Activated CD8-positive, alpha-beta memory T cell treated with anti-CD3 and anti-CD28 coated beads for 36 hours (primary cell): ENCODE data around the gene AK1. TPM values are rescaled to one million over a fixed set of nuclear protein-coding genes. Genes with fewer than 3 reads are reported as not detected.
"Not testable (repeated sequence)": the region's sequence is repeated elsewhere in the genome, so short reads cannot be mapped to it uniquely, and the experiment has no call there.

Source experiments
- CTCF ChIA-PET: fragments of 350-600 bp; sonication (Branson Sonifier 250); formaldehyde crosslinking; loops from one replicate; lab custom pipeline; 2021; ENCODE audit warnings: antibody characterized with exemption; lab: Charles Lee
- POLR2A ChIA-PET: fragments of 350-600 bp; sonication (Branson Sonifier 250); formaldehyde crosslinking; loops from one replicate; lab custom pipeline; 2021; ENCODE audit warnings: antibody characterized with exemption; lab: Charles Lee
- total RNA-seq, 2 experiments: library from RNA; stranded (reverse); gene quantifications; one replicate each; pipeline ENCODE4 v1.2.3, GENCODE V29; 2021

AK1 gene
- total RNA-seq, 2 experiments from 2014 or later: 11.6 to 12.6 TPM

DNA sequence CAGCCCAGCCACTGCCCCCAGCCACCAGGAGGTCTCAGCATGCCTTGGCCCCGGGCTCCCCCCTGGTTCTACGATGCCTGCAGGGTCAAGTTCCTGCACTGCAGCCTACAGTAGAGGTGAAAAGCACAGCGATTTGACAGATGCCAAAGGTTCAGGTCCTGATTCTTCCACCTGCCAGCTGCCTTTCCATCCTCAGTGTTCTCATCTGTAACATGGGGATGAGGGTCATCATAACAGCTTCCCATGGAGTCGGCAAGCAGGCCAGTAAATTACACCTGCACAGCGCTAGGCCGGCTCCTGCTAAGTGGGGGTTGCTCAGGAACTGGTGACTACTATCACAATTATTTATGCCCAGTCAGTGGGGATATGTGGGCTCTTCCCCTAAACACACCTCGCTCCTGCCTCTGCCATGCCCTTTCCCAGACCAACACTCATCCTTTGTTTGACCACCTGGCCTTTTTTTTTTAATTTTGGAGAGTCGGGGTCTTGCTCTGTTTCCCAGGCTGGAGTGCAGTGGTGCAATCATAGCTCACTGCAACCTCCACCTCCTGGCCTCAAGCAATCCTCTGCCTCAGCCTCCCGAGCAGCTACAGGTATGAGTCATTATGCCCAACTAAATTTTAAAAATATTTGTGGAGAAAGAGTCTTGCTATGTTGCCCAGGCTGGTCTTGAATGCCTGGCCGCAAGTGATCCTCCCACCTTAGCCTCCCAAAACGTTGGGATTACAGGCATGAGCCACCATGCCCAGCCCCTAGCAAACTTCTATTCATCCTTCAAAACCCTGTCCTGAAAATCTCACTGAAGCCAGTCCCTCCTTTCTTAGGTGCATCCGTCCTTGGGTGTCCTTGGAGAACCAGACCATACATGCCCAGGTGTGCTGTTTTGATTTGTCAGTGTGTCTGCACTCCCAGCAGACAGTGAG is 29.4 kb downstream of the AK1 start:
- ChIA-PET CTCF (interaction anchor here (0.6 to 1.6 kb wide), 3 partner anchors 73 to 138 kb away, joined by 3 to 5 read pairs (median 3); partner anchors contain the start of gene TOR2A), POLR2A (no interaction called here)

DNA sequence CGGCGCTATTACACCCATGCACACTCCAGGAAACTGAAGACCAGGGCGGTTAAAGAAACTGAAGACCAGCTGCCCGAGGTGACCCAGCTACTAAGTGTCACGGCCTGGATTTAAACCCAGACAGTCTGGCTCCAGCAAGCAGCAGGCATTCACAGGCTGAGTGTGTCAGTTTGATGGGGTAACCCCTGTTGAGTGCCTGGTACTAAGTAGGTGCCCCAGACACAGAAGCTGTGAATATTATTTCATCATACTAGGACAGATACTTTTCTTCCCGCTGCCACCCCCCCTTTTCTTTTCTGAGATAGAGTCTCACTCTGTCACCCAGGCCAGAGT is 30.3 kb downstream of the AK1 start:
- CTCF ChIA-PET: interaction anchor here (1.3 to 1.6 kb wide), 2 partner anchors 74 to 112 kb away, joined by 3 to 5 read pairs; partner anchors contain the start of gene TOR2A
- POLR2A ChIA-PET: no interaction called here

DNA sequence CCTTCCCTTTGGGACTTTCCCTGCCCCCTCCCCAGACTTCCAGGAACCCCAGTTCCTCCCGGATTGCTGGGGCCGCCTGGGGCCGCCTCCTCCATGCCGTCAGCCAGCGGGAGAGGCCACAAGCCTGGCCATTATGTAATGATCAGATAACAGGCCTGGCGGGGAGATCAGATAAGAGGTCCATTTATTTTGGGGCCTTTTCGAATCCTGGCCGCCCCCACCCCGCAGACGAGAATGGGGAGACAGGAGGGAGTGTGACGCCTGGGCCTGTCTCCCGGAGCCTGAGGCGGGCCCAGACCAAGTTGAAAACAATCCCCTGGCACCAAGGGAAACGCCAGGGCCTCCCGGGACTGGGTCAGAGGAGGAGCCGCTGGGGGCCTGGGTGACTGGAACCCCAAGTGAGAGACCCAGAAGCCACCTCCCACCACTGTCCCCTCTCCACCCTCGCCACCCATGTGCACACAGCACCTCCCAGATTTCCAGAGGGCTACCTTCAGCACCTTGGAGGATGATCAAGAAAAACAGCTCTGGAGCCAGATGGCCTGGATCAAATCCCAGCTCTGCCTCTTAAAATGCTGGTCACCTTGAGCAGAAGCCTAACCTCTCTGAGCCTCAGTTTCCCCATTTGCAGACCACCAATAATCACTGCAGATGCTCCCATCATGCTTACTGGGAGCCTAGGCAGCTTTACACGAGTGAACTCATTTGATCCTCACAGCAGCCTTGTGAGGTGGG is 30.9 kb downstream of the AK1 start:
- ChIA-PET CTCF (interaction anchor here (1.3 to 1.6 kb wide), 2 partner anchors 75 to 112 kb away, joined by 3 to 5 read pairs; partner anchors contain the start of gene TOR2A), POLR2A (no interaction called here)

DNA sequence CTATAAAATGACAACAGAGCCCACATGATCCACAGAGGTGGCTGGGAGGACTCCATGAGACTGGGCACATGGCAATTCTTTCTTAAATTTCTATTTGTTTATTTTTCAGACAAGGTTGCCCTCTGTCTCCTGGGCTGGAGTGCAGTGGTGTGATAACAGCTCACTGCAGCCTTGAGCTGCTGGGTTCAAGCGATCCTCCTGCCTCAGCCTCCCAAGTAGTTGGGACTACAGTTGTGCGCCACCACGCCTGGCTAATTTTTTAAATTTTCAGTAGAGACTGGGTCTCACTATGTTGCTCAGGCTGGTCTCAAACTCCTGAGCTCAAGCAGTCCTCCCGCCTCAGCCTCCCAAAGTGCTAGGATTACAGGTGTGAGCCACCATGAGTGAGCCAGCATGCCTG is 31.9 kb downstream of the AK1 start:
- POLR2A ChIA-PET: not testable (repeated sequence)
- CTCF ChIA-PET: interaction anchor here (0.6 kb wide), 1 partner anchor 35 kb away, joined by 3 read pairs; no protein-coding TSS in a partner anchor

DNA sequence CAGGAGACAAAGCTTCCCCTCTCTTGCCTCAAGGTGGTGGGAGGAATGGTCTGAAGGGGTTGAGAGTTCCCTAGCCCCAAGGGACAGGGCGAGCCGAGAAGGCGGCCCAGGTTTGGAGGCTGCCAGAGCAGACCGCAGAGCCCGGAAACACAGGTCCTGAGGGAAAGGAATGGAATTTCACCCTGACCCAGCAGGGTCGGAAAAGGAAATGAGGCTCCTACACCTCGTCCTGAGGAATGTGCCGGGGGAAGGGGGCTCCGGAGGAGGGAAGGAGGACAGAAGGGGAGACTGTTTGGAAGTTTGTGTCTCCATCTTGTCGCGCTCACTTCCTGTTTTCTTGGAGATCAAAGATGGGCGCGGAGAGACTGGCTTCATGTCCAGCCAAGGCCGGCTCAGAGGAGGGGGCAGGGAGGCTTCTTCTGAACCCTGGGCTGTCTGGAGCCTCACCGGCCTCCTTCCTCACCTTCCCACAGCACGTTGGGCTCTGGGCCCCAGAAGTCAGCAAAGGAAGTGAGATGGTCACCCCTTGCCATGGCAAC is 32.6 kb downstream of the AK1 start:
- ChIA-PET POLR2A (interaction anchor here (0.6 kb wide), 1 partner anchor 69 kb away, joined by 5 read pairs; no protein-coding TSS in a partner anchor), CTCF (no interaction called here)

DNA sequence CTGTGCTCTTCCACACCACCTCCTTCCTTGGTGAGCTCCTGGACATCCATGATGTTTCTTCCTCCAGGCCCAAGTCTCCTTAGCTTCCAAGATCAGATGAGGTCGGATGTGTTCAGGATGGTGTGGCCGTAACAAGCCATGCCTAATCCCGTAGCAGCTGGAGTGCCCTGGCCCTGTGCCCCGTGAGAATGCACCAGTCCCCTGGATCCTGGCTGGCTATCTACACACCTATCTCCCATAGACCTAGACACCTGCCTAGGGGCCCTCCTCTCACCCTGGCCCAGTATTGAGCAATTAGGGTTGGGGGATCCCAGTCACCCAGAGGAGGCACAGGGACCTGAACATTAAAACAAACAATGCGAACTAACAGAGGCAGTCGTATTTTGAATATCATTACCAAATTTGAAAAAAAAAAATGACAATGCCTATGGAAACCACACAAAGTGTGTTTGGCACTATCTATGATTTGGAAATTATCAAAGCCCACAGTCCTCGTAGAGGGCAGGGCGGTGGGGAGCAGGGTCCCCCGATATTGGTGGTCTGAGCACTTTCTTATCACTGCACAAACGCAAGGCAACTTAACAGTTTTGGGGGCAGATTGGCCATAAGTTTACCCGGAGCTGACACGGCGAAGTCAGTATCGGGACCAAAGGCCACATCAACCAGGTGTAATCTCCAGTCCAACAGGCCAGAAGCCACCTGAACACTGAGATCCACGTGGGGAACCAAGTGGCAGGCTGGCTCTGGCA is 36.2 kb downstream of the AK1 start:
- POLR2A ChIA-PET: no interaction called here
- CTCF ChIA-PET: interaction anchor here (0.9 to 1.0 kb wide), 2 partner anchors 28 to 29 kb away, joined by 3 read pairs; no protein-coding TSS in a partner anchor

DNA sequence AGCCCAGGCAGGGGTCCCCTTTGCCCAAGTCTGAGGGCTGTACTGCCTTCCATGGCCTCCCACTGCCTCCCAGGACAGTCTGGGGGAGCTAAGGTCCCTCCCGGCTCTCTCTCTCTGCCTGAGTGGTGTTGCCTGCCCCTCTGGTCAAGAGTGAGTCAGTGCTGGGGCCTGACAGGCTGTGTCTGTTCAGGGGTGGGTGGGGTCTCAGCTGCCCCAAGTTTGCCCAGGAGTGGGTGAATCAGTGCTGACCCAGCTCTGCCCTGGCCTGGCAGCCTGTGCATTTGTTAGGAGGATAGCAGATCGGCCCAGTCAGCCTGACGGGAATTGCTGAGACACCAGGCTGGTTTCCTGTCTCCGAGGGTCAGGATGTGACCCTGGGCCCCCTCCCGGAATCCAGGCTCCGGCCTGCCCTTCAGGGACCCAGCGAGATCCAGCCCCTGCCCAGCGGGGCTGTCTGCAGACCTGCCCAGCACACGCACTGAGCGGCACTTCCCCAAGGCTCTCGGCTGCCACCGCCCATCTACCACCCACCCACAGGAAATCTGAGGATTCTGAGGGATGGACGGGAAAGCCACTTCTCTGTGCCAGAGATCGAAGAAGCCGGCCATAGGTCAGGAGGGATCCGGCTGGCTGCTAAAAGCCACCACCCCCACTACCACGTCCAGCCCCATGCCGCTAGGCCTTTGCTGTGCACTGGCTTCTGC is 38.9 kb downstream of the AK1 start:
- CTCF ChIA-PET: no interaction called here
- POLR2A ChIA-PET: no interaction called here

DNA sequence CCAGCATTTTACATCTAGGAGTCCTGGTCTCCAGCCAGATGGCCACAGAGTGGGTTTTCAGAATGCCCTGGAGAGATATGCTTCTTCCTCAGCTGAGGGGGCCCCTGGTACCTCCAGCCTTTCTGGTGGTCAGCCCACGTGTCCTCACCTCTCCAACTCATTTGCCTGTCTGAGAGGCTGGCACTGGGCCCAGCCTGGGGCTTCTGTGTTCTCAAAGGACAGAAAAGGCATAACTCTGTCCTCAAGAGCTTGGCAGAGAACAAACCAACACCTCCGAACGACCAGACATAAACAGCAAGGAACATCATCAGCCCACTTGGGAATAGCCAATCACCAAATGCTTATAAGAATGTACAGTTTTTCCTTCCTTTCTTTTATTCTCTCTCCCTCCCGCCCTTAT is 40.1 kb downstream of the AK1 start:
- ChIA-PET POLR2A (no interaction called here), CTCF (interaction anchor here (0.6 to 2.2 kb wide), 2 partner anchors 13 to 32 kb away, joined by 4 read pairs; no protein-coding TSS in a partner anchor)

DNA sequence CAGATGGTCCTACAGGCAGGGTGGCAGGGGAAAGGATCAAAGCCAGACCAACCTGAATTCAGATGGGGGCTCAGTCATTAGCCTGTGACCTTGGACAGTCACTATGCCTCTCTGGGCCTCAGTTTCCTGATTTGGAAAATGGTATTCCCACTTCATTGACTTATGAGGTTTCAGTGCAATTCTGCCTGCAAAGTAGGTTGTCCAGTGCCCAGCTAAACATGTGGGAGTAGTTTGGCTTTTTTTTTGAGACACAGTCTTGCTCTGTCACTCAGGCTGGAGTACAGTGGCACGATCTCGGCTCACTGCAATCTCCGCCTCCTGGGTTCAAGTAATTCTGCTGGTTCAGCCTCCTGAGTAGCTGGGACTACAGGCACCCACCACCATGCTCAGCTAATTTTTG is 40.9 kb downstream of the AK1 start:
- POLR2A ChIA-PET: not testable (repeated sequence)
- CTCF ChIA-PET: interaction anchor here (2.2 kb wide), 1 partner anchor 33 kb away, joined by 4 read pairs; no protein-coding TSS in a partner anchor

DNA sequence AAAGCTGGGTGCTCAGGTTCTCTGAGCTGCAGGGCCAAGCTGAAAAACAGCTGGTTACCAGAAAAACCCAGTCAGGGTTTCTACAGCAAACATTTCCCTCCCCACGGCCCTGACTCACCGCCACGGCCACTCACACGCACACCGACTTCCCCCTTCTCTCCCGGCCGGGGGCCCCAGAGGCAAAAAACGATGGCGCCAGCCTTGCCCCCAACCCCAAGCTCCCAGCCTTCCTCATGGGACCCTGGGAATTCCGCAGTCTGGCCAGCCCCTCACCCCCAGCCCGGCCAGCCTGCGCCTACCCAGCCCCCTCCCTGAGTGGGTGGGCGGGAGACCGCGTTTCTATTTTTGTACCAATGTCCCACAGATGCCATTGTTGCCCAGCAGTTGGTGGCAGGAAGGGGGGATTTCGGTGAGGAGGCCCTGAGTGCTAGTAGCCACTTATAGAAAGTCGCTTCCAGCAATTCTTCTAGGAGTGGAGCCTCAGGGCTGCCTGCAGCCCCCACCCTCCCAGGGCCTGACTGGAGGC is 41.4 kb downstream of the AK1 start:
- POLR2A ChIA-PET: no interaction called here

DNA sequence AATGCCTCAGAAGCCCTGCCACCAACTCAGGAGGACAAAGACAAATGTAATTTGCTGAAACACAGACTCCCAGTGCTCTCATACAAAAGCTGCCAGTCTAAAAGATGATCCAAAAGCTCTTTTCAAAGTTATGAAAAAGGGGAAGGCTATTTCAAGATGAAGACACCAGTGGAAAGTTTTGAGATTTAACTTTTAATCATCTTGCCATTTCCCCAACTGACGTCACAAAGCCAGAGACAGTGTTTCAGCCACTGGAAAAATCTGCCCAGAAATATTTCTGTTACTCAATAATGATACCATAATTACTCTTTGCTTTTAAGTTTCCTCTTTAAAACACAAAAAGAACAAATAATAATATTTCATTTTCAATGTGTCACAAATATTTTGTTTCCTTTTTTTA is 43.9 kb downstream of the AK1 start:
- CTCF ChIA-PET: interaction anchor here (0.7 kb wide), 1 partner anchor 50 kb away, joined by 4 read pairs; no protein-coding TSS in a partner anchor
- POLR2A ChIA-PET: no interaction called here

More for the DNA sequence above, 41.4 kb downstream of the AK1 start:
- CTCF ChIA-PET: interaction anchor here (1.0 to 2.2 kb wide), 2 partner anchors 34 to 282 kb away, joined by 3 to 4 read pairs; no protein-coding TSS in a partner anchor

DNA sequence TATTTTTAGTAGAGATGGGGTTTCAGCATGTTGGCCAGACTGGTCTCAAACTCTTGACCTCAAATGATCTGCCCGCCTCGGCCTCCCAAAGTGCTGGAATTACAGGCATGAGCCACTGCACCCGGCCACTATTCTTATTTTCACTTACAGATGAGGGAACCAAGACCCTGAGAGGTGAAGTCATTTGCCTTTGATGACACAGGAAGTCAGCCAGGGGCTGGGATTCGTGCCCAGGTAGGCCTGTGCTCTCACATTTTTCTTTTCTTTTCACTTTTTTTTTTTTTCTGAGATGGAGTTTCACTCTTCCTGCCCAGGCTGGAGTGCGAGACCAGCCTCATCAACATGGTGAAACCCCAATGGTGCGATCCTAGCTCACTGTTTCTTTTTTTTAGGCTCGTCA is 45.2 kb downstream of the AK1 start:
- CTCF ChIA-PET: no interaction called here
- POLR2A ChIA-PET: no interaction called here

DNA sequence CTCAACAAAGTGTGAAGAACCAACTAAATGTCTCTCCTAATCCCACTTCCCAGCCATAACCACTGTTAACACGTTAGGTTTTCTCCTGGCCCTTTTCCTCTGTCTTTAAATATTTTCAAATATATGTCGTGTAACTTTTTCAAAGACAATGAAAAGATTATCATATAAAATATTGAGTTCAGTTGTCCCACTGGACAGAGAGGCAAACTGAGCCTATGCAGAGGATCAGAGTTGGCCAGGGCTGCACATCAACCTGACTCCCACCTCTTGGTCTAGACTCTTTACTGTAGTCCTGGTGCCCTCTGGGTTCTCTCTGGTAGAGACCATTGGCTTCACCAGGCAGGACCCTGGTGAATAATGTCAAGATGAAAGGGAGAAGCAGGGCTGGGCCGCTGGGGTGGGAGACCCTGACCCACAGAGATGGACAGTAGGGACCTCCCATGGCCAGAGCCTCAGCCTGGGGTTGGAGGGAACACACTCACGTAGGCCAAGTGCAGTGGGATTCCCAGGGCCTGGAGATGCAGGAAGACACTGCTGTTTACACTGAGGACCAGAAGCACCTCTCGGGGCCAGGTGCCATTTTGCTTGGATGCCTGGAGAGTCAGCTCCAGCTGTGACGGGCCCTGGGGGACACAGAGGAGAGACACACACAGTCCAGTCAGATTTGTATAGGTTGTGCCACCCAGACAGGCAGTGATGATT is 48.1 kb downstream of the AK1 start:
- ChIA-PET POLR2A (no interaction called here), CTCF (interaction anchor here (0.5 kb wide), 1 partner anchor 275 kb away, joined by 3 read pairs; no protein-coding TSS in a partner anchor)

DNA sequence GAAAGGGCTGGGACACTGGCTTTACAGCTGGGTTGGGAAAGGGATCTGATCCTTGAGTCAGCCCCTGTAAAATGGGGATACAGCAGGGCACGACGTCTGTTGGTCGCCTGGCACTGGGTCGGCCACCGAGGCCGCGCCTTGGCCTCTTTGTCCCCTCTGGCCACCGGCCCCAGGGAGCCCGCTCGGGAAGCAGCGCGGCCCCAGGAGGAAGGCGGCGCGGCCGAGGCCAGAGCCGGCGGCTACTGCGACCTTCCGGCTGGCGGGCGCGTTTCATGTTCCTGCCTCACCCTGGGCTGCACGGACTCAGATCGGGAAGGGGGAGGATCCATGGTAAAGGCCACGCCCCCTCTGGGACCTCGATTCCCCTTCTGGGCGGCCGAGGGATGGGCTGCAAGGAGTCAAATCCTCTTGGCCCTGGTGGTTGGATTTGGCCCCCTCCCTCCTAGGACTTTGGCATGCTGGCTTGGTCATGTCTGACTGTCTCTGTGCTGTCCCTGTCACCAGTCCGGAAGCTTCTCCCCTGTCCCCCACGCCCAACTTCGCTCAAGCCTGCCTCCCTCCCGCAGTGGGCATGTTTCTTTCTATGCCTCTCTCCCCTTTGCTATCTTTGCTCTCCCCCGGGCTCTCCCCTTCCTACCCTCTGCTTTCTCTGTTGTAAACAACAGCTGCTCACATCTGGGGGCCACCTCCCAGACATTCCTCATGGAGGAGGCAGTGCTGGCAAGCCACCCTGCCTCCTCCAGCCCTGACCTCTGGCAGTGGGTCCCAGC is 49.0 kb downstream of the AK1 start:
- POLR2A ChIA-PET: interaction anchor here (0.7 kb wide), 1 partner anchor 54 kb away, joined by 7 read pairs; no protein-coding TSS in a partner anchor
- CTCF ChIA-PET: no interaction called here

DNA sequence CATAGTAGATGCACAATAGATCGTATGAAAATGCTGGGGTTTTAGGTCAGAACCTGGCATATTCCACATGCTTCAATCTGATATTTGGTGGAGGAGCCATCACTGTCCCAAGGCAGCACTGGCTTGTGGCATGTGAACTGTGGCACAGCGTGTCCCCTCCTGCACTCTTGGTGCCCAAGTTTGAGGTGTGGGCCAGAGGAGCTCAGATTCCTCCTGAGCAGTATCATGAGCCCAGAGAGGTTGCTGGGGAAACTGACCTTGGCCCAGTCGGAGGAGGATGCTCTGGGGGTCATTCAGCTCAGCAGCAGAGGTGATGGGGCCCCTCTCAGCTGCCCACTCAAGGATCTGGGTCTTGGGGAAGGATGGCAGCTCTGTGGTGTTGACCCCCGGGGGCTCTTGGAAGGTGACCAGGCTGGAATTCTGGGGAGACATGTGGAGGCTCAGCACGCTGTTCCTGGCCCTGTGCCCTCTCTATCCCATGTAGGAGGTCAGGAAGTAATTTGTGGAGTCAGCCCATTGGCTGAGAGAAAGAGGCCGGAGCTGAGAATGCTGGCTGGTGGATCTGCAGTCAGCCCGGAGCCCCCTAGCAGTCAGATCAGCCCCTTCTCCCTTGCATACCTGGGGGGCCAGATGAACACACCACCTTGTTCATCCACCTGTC is 51.1 kb downstream of the AK1 start:
- POLR2A ChIA-PET: interaction anchor here (0.5 to 0.6 kb wide), 2 partner anchors 128 to 486 kb away, joined by 4 to 5 read pairs; no protein-coding TSS in a partner anchor
- CTCF ChIA-PET: no interaction called here
